Prostate gland (tissue), 2 donors: ENCODE data around the gene CADPS.

Source experiments
- CTCF ChIP-seq, 4 experiments: fragments of 200-600 bp in 2 of 4; fragments of 450-650 bp in 2 of 4; sonication (generic) in 2 of 4; IDR thresholded peaks; 1 replicate in 3 of 4; 2 replicates in 1 of 4; pipeline ENCODE4 v1.5.1; 2016 to 2019; ENCODE audit warnings: antibody characterized with exemption in 4 of 4, mild to moderate bottlenecking in 2 of 4, moderate library complexity in 2 of 4
- POLR2A ChIP-seq: fragments of 450-650 bp; IDR thresholded peaks from one replicate; pipeline ENCODE4 v1.6.1; 2016; ENCODE audit warnings: antibody characterized with exemption, mild to moderate bottlenecking

- TF ChIP-seq CTCF (IDR thresholded peaks at IDR 0.05) (no peak), POLR2A (no peak)
Observed at GRCh38 chr3:62587169-62587568, 288.0 kb downstream of the CADPS start.
